ENCODE data around the gene KIF20A.

DNA sequence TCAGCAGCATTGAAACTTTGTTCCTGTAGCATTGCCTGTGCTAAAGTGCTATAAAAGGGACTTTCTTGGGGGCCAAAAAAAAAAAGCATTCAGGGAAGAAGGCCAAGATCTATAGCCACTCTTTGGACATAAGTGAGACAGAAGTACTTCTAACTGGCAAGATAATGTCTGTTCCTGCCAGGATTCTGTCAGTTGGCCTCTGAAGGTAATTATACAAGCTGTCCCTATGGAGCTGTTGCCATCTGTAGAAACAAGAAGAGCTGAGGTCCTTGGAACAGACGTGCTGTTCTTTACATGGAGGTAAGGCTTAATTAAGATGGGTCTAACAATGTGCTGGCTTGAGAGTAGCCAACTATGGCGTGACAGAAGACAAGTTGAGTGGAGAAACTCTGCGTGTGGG lies 9.7 kb downstream of the KIF20A start:
- no peak for TF ChIP-seq CTCF (IDR thresholded peaks at IDR 0.05)
- TF ChIP-seq EZH2 (IDR thresholded peaks at IDR 0.05; ENCODE audit: borderline replicate concordance, insufficient read depth, low read depth, low read length, poor library complexity, severe bottlenecking) = no peak

Data from B cell (primary cell).